Testis (tissue), 3 donors: ENCODE data around the gene SHISAL1. TPM values are rescaled to one million over a fixed set of nuclear protein-coding genes. Genes with fewer than 3 reads are reported as not detected.
A peak's percentile ranks its signal among the peaks of the same experiment; 100 is the strongest.

Experiments used
- DNase-seq: peaks from one replicate; pipeline ENCODE4 v3.0.0-alpha.2; 2019
- H3K27ac ChIP-seq, 2 donors: fragments of 200-600 bp; sonication (generic); one replicate each; pipeline ENCODE4 v1.5.1; 2019
- H3K27me3 ChIP-seq: fragments of 200-600 bp; sonication (generic); one replicate; pipeline ENCODE4 v1.5.1; 2019
- H3K36me3 ChIP-seq: fragments of 200-600 bp; sonication (generic); one replicate; pipeline ENCODE4 v1.5.1; 2017; ENCODE audit warnings: low read depth; ENCODE audit errors: missing control alignments
- H3K4me1 ChIP-seq: fragments of 200-600 bp; sonication (generic); one replicate; pipeline ENCODE4 v1.5.1; 2019
- H3K4me3 ChIP-seq, 2 donors: fragments of 200-600 bp; sonication (generic); one replicate each; pipeline ENCODE4 v1.5.1; 2017 to 2019
- H3K9me3 ChIP-seq: fragments of 200-600 bp; sonication (generic); one replicate; pipeline ENCODE4 v1.5.1; 2017
- CTCF ChIP-seq, 3 experiments: fragments of 450-650 bp in 2 of 3; fragments of 200-600 bp in 1 of 3; sonication (generic) in 1 of 3; IDR thresholded peaks; one replicate each; pipeline ENCODE4 v1.5.1; 2016 to 2019; ENCODE audit warnings: antibody characterized with exemption in 3 of 3, mild to moderate bottlenecking in 2 of 3, moderate library complexity in 1 of 3
- POLR2A ChIP-seq: fragments of 450-650 bp; IDR thresholded peaks from one replicate; pipeline ENCODE4 v1.6.1; 2017; ENCODE audit warnings: antibody characterized with exemption, mild to moderate bottlenecking, moderate library complexity
- WGBS, 2 donors: methylation state at CpG; one replicate each; pipeline ENCODE4 v1.1.5; 2018; 5-methylcytosine and 5-hydroxymethylcytosine counted together
- intact Hi-C: fragments of 100-400 bp; cut with DNase I; formaldehyde crosslinking; loops from one replicate; pipeline ENCODE4 v1.15.1; 2023; ENCODE audit warnings: low total_unique reads
- polyA plus RNA-seq: library from polyadenylated mRNA; stranded (reverse); fragments of 350-450 nt; fragmentation: Illumina TruSeq; extraction: RNeasy Lipid Tissue Mini Kit (QIAGEN cat#74804); gene quantifications from one replicate; pipeline ENCODE4 v1.2.3, GENCODE V29; 2014; ENCODE audit warnings: low read depth, low replicate concordance; ENCODE audit not compliant: insufficient read depth
- total RNA-seq, 2 donors: library from RNA; depleted of rRNA; stranded (reverse); fragments of >200 nt; gene quantifications; one replicate each; pipeline ENCODE4 v1.2.3, GENCODE V29; 2016

The SHISAL1 gene
- total and polyA plus RNA-seq, 3 donors from 2014 or later: 3.0 to 3.9 (median 3.1) TPM

- intact Hi-C loops: no loop called here
- Histone ChIP-seq H3K27me3 (no peaks in the 10 kb centered on the region), H3K36me3 (no peaks in the 10 kb centered on the region), H3K4me1 (no peaks in the 10 kb centered on the region), H3K4me3 (no peak overlapping the region), H3K9me3 (no peaks in the 10 kb centered on the region), H3K27ac (no peak overlapping the region)
- no peak for DNase-seq
- 94 to 97% methylated on average over 6 of the region's 6 CpGs for WGBS, 2 donors
- TF ChIP-seq CTCF (IDR thresholded peaks at IDR 0.05) (no peak), POLR2A (no peak)
These were observed 49.2 kb downstream of the SHISAL1 start for GRCh38 chr22:44263547-44263946.

GRCh38 chr22:44261861-44262595, 50.7 kb downstream of the SHISAL1 start:
- 55 to 58% methylated on average over 7 to 12 of the region's 12 CpGs for WGBS, 2 donors
- H3K27me3 ChIP-seq: no peaks in the 10 kb centered on the region
- intact Hi-C loops: no loop called here
- H3K4me1 ChIP-seq: no peaks in the 10 kb centered on the region
- no peak overlapping the region for H3K27ac ChIP-seq
- H3K36me3 ChIP-seq: no peaks in the 10 kb centered on the region
- no peak for TF ChIP-seq POLR2A
- TF ChIP-seq CTCF (IDR thresholded peaks at IDR 0.05): no peak
- DNase-seq: peak; percentile 44
- H3K4me3 ChIP-seq: no peak overlapping the region
- no peaks in the 10 kb centered on the region for H3K9me3 ChIP-seq

- 78 to 93% methylated on average over 8 to 14 of the region's 14 CpGs for WGBS, 2 donors
- no peak for TF ChIP-seq CTCF (IDR thresholded peaks at IDR 0.05)
- no peak for TF ChIP-seq POLR2A
- Histone ChIP-seq H3K9me3 (no peaks in the 10 kb centered on the region), H3K4me1 (no peaks in the 10 kb centered on the region), H3K27ac (no peak overlapping the region), H3K27me3 (no peaks in the 10 kb centered on the region), H3K4me3 (no peak overlapping the region), H3K36me3 (no peaks in the 10 kb centered on the region)
- intact Hi-C loops: no loop called here
- no peak for DNase-seq
These were observed 51.4 kb downstream of the SHISAL1 start for GRCh38 chr22:44261164-44261860.

GRCh38 chr22:44260216-44261035, 52.3 kb downstream of the SHISAL1 start:
- 84 to 89% methylated on average over 16 of the region's 16 CpGs for WGBS, 2 donors
- DNase-seq: no peak

More at GRCh38 chr22:44260216-44261035, 52.3 kb downstream of the SHISAL1 start:
- TF ChIP-seq CTCF (IDR thresholded peaks at IDR 0.05) (no peak), POLR2A (no peak)
- Histone ChIP-seq H3K4me1 (no peaks in the 10 kb centered on the region), H3K36me3 (no peaks in the 10 kb centered on the region), H3K27me3 (no peaks in the 10 kb centered on the region), H3K27ac (no peak overlapping the region), H3K9me3 (no peaks in the 10 kb centered on the region), H3K4me3 (no peak overlapping the region)
- intact Hi-C loops: no loop called here
